ENCODE data around the gene CHMP5. TPM values are rescaled to one million over a fixed set of nuclear protein-coding genes. Genes with fewer than 3 reads are reported as not detected.

Gene CHMP5
- 62.2 and 81.6 TPM in 2 replicates for total RNA-seq

DNA sequence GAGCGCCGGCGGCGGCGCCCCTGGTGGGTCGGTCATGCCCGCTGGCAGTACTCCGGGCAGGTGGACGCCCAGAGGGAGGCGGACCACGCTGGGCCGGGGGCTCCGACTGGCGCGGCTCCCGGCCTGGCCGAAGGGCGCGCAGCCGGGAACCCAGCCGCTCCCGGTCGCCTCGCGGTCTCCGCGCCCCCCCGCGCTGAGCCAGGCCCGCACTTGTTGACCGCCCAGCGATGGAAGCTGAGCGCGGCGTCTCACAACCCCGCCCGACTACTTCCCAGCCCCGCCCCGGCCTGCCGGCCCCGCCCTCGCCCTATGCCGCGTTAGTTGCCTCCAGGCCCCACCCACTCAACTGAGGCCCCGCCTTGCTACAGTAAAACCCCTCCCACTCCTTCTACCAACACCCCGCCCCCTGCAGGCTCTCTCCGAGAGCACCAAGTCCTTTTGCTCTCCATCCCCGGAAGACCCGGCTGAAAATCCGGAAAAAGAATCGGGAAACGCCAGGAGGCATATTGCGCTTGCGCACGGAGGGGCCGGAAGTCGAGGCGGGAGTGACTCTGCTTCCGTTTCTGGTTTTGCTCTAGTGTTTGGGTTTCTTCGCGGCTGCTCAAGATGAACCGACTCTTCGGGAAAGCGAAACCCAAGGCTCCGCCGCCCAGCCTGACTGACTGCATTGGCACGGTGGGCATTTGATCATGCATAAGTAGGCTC lies at the start of gene CHMP5, which contains the start of gene BAG1:
CHMP5 (plus strand) TSS at position 577 of the 705 bp plus-strand sequence; CDS start at position 607, 30 bp downstream.
BAG1 (minus strand) TSS at position 236 of the 705 bp plus-strand sequence.
- DNase-seq (ENCODE audit: low read depth), result peak; percentile 100
- H3K4me3 ChIP-seq (ENCODE audit: low read depth, low read length), result peak within 1 kb of the TSS; percentile 96
- TF ChIP-seq, protein P1, sequence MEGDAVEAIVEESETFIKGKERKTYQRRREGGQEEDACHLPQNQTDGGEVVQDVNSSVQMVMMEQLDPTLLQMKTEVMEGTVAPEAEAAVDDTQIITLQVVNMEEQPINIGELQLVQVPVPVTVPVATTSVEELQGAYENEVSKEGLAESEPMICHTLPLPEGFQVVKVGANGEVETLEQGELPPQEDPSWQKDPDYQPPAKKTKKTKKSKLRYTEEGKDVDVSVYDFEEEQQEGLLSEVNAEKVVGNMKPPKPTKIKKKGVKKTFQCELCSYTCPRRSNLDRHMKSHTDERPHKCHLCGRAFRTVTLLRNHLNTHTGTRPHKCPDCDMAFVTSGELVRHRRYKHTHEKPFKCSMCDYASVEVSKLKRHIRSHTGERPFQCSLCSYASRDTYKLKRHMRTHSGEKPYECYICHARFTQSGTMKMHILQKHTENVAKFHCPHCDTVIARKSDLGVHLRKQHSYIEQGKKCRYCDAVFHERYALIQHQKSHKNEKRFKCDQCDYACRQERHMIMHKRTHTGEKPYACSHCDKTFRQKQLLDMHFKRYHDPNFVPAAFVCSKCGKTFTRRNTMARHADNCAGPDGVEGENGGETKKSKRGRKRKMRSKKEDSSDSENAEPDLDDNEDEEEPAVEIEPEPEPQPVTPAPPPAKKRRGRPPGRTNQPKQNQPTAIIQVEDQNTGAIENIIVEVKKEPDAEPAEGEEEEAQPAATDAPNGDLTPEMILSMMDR (IDR thresholded peaks at IDR 0.05; ENCODE audit: insufficient read depth, low read depth, low read length), result peak; percentile 41

DNA sequence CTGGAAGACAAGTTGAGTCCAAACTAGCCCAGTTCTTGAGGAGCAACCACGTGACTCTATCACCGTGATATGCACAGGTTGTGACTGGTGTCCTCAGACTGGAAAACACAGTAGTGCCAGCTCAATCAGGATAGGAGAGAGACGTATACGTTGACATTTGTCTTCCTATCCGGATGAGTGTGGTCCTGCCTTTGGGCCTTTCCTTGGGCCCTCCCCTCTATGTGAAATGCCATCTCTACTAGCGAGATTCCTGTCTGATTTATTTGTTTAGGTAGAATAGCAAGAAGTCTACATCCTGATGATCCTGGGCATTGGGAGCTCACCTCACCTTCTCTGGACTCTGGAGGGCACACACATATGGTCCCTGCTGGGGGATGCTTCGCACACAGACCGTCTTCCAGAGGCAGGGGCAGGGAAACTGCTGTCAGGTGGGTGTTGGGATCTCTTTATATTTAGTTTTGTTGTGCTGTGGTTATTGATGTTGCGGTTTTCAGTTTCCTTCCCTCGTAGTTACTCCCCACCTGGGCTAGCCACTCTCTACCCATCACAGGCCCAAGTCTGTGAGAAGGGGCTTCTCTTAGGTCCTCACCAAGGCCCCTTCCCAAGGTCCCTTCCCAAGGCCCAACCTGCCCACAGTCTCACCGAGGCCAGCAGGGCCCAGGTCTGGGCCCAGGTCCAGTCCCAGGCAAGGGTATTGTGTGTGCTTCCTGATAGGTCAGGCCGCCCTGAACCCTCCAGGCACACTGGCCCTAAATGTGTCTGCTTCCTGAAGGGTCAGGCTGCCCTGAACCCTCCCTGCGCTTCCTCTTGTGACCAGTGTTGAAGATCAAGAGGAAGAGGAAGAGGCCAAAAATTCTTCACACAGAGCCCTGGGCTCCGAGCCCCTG lies 43.9 kb upstream of the CHMP5 start:
- DNase-seq (ENCODE audit: low read depth), result no peak
- TF ChIP-seq, protein P1 (IDR thresholded peaks at IDR 0.05; ENCODE audit: insufficient read depth, low read depth, low read length), result no peak
- H3K4me3 ChIP-seq (ENCODE audit: low read depth, low read length), result no peak overlapping the region

DNA sequence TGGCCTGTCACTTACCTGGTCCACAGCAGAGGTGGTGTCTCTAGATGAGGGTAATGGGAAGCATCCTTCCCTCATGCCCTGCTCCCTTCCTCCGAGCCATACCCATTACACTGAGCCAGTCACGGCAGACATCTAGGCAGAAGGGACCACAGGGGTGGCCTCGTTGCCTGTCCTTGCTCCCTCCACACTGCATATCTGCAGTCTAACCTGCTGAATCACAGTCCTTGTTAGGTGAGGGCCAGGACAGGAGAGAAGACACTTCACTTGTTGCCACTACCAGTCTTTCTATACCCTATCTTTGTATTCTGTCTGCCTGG lies 43.3 kb upstream of the CHMP5 start:
- no peak for DNase-seq (ENCODE audit: low read depth)
- TF ChIP-seq, protein P1 (IDR thresholded peaks at IDR 0.05; ENCODE audit: insufficient read depth, low read depth, low read length), result no peak
- H3K4me3 ChIP-seq (ENCODE audit: low read depth, low read length), result no peak overlapping the region

DNA sequence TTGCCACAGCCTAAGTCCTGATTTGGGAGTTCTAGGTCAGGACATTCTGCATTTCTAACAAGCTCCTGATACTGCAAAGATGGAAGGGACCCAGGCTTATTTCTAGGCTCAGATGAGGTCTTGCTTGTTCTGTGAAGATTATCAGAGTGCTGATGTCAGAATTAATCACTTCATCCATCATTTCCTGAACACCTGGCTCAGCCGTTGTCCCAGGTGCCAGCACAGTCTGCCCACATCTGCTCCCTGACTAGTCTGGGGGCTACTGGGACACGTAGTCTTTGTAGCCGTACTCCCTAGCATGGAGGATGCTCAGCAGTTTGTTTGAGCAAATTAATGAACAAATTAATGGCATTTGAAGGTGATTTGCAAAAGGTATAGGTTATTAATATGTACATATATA lies 42.8 kb upstream of the CHMP5 start:
- TF ChIP-seq, protein P1 (IDR thresholded peaks at IDR 0.05; ENCODE audit: insufficient read depth, low read depth, low read length), result no peak
- no peak overlapping the region for H3K4me3 ChIP-seq (ENCODE audit: low read depth, low read length)
- DNase-seq (ENCODE audit: low read depth), result no peak

DNA sequence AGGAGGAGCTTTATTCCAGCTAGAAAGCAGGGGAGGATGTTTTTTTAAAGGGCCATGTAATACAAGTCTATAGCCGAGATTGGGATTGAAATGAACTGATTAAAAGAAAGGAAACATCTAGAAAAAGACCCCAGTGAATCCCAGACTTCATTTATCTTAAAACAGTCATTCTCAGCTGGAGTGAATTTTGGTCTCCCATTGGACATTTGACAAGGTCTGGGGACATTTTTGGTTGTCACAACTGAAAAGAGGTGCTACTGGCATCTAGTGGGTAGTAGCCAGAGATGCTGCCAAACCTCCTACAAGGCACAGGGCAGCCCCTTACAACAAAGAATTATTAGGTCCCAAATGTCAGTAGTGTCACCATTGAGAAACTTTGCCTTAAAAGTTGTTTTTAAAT lies 41.2 kb upstream of the CHMP5 start:
- TF ChIP-seq, protein P1 (IDR thresholded peaks at IDR 0.05; ENCODE audit: insufficient read depth, low read depth, low read length), result no peak
- no peak overlapping the region for H3K4me3 ChIP-seq (ENCODE audit: low read depth, low read length)
- no peak for DNase-seq (ENCODE audit: low read depth)

DNA sequence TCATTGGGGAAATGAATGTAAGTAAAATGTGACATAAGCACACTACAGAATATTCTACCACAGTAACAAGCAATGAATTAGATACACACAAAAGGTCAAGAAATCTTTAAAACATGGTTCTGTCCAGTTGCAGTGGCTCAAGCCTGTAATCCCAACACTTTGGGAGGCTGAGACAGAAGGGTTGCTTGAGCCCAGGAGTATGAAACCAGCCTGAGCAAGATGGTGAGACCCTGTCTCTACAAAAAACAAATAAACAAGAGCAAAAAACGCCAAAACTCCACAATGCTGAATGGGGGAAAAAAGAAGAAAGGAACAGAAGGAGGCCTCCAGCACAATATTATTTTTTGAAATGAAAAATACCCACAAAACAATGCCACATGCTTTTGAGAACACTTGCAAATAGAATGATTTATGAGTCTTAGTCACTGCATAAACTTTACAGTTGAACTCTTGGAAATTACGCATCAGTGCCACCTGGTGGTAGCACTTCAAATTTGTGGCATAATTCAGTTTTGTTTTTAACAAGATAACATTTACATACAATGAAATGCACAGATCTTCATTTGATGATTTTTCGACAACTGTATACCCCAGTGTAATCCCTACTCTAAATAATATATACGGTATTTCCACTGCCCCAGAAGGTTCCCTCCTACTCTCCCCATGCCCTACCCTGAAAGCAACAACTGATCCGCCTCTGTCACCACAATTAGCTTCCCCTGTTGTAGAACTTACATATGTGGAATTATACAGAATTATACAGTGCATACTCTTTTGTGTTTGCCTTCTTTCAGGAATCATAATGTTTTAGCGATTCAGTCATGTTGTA lies 39.3 kb upstream of the CHMP5 start:
- TF ChIP-seq, protein P1 (IDR thresholded peaks at IDR 0.05; ENCODE audit: insufficient read depth, low read depth, low read length), result peak; percentile 65
- peak; percentile 86 for DNase-seq (ENCODE audit: low read depth)
- no peak overlapping the region for H3K4me3 ChIP-seq (ENCODE audit: low read depth, low read length)
